A673 (cell line): Measurements from ENCODE around the gene OXT. TPM values are rescaled to one million over a fixed set of nuclear protein-coding genes. Genes with fewer than 3 reads are reported as not detected.

Experiments used
- BruUV-seq: library from RNA; stranded (reverse); fragments of 400-500 nt; replicated peaks from 2 replicates; lab custom pipeline; 2021; lab: Mats Ljungman, UMichigan
- CTCF ChIA-PET: fragments of 300-600 bp; sonication (Branson Sonifier 250); formaldehyde crosslinking; loops from one replicate; lab custom pipeline; 2022; ENCODE audit warnings: antibody characterized with exemption; lab: Charles Lee
- POLR2A ChIA-PET: fragments of 300-600 bp; sonication (Branson Sonifier 250); formaldehyde crosslinking; loops from one replicate; lab custom pipeline; 2022; ENCODE audit warnings: antibody characterized with exemption; ENCODE audit not compliant: low non-redundant PET; lab: Charles Lee
- DNase-seq: peaks from one replicate; pipeline ENCODE4 v3.0.0-alpha.2; 2015; ENCODE audit warnings: low spot score
- H3K27ac ChIP-seq: fragments of 200-600 bp; sonication (generic); 2 replicates; pipeline ENCODE4 v1.5.1; 2016; ENCODE audit warnings: mixed run types, low read depth, mild to moderate bottlenecking, mixed read lengths, antibody characterized with exemption, low read length; ENCODE audit not compliant: poor library complexity, severe bottlenecking
- H3K27me3 ChIP-seq: fragments of 200-600 bp; sonication (generic); replicated peaks from 2 replicates; pipeline ENCODE4 v1.6.1; 2017; ENCODE audit warnings: mixed run types, low read depth, mild to moderate bottlenecking, mixed read lengths, antibody characterized with exemption, low read length; ENCODE audit not compliant: insufficient read depth, poor library complexity
- H3K36me3 ChIP-seq: fragments of 200-600 bp; sonication (generic); 2 replicates; pipeline ENCODE4 v1.6.1; 2016; ENCODE audit warnings: mixed run types, mild to moderate bottlenecking, mixed read lengths, antibody characterized with exemption, low read length; ENCODE audit not compliant: insufficient read depth, poor library complexity, severe bottlenecking
- H3K4me1 ChIP-seq: fragments of 200-600 bp; sonication (generic); 2 replicates; pipeline ENCODE4 v1.6.1; 2017; ENCODE audit warnings: mixed run types, mild to moderate bottlenecking, mixed read lengths, antibody characterized with exemption, low read length; ENCODE audit not compliant: insufficient read depth, poor library complexity, severe bottlenecking
- H3K4me3 ChIP-seq: fragments of 200-600 bp; sonication (generic); 2 replicates; pipeline ENCODE4 v1.5.1; 2016; ENCODE audit warnings: low read depth, mixed run types, mild to moderate bottlenecking, mixed read lengths, low read length; ENCODE audit not compliant: poor library complexity, severe bottlenecking
- H3K9me3 ChIP-seq: fragments of 200-600 bp; sonication (generic); 2 replicates; pipeline ENCODE4 v1.6.1; 2016; ENCODE audit warnings: mixed run types, low read depth, mild to moderate bottlenecking, mixed read lengths, antibody characterized with exemption, low read length; ENCODE audit not compliant: poor library complexity, severe bottlenecking
- CTCF ChIP-seq: fragments of 300-800, 200-600 bp; sonication (generic); conservative IDR thresholded peaks from 2 replicates; pipeline ENCODE4 v1.5.1; 2017; ENCODE audit warnings: low read depth, mild to moderate bottlenecking, antibody characterized with exemption, low read length, moderate library complexity, mixed read lengths
- EZH2 ChIP-seq: fragments of 200-600 bp; sonication (generic); IDR thresholded peaks from 2 replicates; pipeline ENCODE4 v1.6.1; 2017; ENCODE audit warnings: borderline replicate concordance, low read depth, mild to moderate bottlenecking, mixed read lengths, antibody characterized with exemption, low read length; ENCODE audit not compliant: poor library complexity, severe bottlenecking
- intact Hi-C: fragments of 100-400 bp; cut with micrococcal nuclease; formaldehyde crosslinking; loops from one replicate; pipeline ENCODE4 v1.10.0; 2022; ENCODE audit not compliant: unreplicated experiment
- total RNA-seq: library from RNA; stranded (reverse); gene quantifications from 2 replicates; pipeline ENCODE4 v1.2.3, GENCODE V29; 2021

OXT gene
- total RNA-seq, 1 experiment from 2014 or later = not detected

GRCh38 chr20:3111507-3111906 lies 40.1 kb downstream of the OXT start:
- TF ChIP-seq EZH2 (no peak), CTCF (no peak)
- POLR2A ChIA-PET = no interaction called here
- CTCF ChIA-PET = no interaction called here
- Histone ChIP-seq H3K36me3 (no peaks in the 10 kb centered on the region), H3K27me3 (no peaks in the 10 kb centered on the region), H3K4me1 (no peaks in the 10 kb centered on the region), H3K9me3 (no peaks in the 10 kb centered on the region), H3K27ac (no peak overlapping the region), H3K4me3 (no peak overlapping the region)
- no TSS peak for BruUV-seq
- DNase-seq = no peak
- intact Hi-C loops = no loop called here

GRCh38 chr20:3111995-3112394 lies 40.6 kb downstream of the OXT start:
- Histone ChIP-seq H3K27me3 (no peaks in the 10 kb centered on the region), H3K4me1 (no peaks in the 10 kb centered on the region), H3K4me3 (no peak overlapping the region), H3K9me3 (no peaks in the 10 kb centered on the region), H3K36me3 (no peaks in the 10 kb centered on the region), H3K27ac (no peak overlapping the region)
- no TSS peak for BruUV-seq
- no peak for TF ChIP-seq EZH2
- no peak for TF ChIP-seq CTCF
- CTCF ChIA-PET = no interaction called here
- intact Hi-C loops = no loop called here
- POLR2A ChIA-PET = no interaction called here
- no peak for DNase-seq

GRCh38 chr20:3115190-3116107 lies 44.0 kb downstream of the OXT start:
- H3K27ac ChIP-seq = no peak overlapping the region
- peak; percentile 76 for DNase-seq
- H3K27me3 ChIP-seq = no peaks in the 10 kb centered on the region
- BruUV-seq = no TSS peak
- TF ChIP-seq EZH2 (no peak), CTCF (peak; percentile 78)
- intact Hi-C loops = loop anchor here (2.0 kb wide), 1 partner anchor 63 kb away; no protein-coding TSS in a partner anchor
- no peaks in the 10 kb centered on the region for H3K4me1 ChIP-seq
- H3K4me3 ChIP-seq = no peak overlapping the region
- ChIA-PET POLR2A (no interaction called here), CTCF (interaction anchor here (0.5 to 0.6 kb wide), 2 partner anchors 35 to 394 kb away, joined by 3 to 4 read pairs; no protein-coding TSS in a partner anchor)
- no peaks in the 10 kb centered on the region for H3K9me3 ChIP-seq
- H3K36me3 ChIP-seq = no peaks in the 10 kb centered on the region
